Superior temporal gyrus (tissue), 1 donor: Measurements from ENCODE around the gene CENPF.
A peak's percentile ranks its signal among the peaks of the same experiment; 100 is the strongest.

Source experiments
- DNase-seq: peaks from one replicate; pipeline ENCODE4 v3.0.0-alpha.2; 2016; ENCODE audit errors: extremely low spot score

Gene CENPF

DNA sequence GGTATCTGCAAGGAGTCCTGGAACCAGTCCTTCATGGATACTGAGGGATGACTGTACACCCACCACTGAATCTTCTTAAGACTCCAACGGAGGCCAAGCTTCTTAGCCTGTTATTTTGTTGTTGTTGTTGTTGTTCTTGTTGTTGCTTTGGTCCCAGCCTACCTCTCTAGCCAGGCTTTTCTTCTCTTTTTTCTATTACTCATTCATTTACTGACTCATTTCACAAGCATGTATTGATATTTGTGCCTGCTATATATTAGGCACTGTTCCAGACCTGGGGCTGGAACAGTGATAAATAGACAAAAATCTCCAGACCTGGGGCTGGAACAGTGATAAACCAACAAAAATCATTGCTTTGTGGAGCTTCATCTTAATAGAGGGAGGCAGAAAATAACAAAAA is 20.4 kb downstream of the CENPF start:
- no peak for DNase-seq

DNA sequence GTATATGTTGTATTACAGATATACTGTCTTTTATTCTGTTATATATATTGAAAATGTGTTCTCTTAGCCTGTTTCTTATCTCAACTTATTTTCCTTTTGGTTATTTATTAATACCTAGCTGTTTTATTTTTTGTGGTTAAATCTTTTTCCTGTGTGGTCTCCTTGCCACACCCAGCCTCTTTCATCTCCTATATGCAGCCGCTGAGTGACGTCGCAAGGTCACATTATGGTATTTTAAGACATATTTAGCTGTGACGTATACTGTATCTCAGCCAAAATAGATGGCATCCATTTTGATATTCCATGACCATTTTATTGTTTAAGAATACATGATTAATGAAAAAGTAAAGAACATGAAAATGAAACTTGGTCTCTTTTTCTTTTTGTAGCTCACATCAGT is 29.1 kb downstream of the CENPF start:
- DNase-seq: no peak

DNA sequence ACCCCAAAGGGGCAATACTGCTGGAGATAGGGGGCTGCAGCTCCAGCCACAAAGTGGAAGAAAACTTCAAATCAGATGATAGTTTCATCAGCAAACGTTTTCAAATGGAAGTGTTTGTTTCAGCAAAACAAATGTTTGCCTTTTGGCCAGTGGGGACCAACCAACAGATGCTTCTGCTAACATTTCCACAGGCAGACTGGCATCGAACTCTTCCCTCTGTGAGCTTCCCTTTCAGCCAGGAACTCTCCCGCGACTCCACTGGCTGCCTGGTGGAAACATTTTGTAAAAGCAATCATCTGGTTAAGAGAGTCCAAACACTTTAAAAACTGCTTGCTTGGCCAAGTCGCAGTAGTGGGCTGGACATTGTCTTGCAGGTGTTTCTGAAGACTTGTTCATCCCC is 30.7 kb downstream of the CENPF start:
- DNase-seq: no peak

DNA sequence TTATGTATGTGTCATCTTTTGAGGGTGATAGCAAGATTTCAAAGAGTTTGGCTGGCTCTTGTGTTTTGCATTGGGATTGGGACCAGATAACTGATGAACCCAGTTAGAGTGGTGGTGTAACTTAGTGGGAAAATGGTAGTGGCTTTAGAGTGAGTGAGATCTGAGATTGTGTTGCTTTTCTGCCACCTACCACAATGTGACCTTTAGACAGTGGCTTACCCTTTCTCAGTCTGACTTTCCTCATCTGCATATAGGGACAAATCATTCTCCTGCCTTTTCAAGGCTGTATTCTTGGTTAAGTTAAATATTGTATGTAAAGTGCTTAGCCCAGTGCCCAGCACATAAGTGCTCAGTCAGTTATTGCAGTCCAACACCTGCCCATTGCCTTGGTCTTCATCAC is 31.3 kb downstream of the CENPF start:
- no peak for DNase-seq

DNA sequence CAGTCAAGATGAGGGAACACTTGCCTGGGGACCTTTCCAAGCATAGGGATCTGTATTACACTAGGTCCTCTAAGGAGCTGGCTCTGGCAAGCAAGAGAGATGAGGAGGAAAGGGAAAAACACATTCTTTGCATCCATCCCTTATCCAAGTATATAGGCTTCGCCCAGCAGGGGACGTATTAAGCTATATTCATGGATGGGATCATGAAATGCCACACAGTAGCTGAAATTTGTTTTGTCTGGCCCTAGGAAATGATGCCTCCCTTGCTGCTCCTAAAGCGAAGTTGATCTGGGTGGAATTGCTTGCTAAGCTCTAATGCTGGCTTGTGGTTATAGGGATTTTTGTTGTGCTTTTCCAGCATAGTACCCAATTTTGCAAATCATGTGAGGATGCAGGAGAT is 32.1 kb downstream of the CENPF start:
- DNase-seq: no peak

DNA sequence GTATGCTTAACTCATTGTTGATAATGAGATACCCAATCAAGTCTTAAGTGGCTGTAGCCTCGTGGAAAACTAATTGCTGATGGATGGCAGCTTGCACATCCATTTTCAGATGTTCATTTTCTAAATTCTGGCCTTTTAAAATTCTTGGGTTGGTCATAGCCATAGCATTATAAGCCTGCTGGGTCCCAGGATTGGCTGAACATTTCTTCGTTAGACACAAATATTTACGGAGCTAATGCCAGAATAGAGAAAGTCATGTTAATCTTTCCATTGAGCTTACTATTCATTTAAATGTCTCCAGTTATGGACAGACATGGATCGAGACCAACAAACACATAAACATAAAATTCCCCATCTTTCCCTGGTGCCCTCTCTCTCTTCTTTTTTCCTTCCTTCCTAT is 32.5 kb downstream of the CENPF start:
- DNase-seq: no peak

DNA sequence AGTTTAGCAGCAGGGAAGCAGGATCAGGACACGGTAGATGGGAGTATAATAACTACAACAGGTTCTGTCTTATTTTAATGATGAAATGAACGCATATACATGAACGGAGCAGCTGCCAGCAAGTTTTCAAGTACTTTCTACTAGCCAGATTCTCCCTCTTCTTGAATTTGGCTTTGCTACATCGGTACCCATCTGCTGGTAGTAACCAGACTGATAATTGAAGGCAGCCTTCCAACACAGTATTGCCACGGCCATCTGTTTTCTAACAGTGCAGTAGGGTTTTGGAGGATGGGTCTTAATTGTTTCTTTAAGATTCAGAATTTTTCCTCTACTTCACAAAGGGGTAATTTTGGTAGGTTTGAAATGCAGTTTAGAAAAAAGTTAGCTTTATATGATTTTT is 33.4 kb downstream of the CENPF start:
- DNase-seq: peak; percentile 25

DNA sequence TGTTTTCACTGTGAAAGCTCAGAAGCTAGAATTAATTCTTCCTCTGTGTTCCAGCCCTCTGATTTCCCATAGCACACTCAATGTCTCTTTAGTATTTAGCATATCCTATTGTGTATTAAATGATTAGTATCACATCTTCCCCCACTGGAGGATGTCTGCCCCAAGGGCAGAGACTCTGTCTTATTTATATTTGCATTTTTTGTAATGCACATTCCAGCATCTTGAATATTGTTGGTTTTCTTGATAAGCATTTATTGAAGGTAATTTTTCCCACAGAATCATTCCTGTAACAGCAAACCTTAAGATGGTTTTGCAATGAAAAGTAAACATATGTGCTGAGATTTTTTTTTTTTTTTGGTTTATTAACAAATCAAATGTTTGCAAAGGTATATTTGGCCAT is 34.1 kb downstream of the CENPF start:
- DNase-seq: no peak

DNA sequence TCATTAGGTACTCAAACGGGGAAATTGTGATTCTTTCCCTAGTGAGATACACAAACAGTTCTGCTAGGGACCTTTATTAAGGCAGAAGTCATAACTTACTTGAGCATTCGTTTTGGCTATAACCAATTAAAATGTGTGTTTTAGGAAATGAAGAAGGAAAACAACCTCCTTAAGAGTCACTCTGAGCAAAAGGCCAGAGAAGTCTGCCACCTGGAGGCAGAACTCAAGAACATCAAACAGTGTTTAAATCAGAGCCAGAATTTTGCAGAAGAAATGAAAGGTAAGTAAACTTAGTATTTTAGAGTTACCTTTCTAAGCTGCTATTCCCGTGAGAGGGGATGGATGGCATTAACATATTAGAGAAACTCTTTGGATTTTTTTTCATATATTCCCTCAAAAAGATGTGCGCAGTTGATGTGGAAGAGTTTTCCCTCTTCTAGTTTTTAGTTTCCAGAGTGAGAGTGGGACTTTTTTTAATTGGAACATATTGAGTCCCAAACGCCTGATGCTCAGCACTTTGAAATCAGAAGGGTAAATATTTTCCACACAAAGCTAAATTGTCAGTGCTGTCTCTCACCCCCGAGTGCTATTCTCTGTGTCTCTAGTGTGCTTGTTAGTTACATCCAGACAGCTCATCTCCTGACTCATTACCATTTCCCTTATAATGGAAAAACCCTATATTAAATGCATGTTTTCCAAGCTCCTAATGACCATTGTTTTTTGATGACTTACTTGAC is 34.9 kb downstream of the CENPF start:
- DNase-seq: peak; percentile 75

DNA sequence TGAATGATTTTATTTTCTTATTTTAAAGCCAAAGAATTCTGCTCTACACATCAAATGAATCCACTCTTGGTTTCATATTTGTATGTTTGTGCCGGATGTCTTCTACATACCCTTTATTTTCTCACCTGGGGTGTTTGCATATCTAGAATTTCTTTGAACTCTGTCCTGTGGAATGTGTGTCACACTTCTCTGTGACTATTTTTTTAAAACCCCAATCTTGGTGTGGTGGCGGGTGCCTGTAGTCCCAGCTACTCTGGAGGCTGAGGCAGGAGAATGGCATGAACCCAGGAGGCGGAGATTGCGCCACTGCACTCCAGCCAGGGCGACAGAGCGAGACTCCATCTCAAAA is 35.4 kb downstream of the CENPF start:
- no peak for DNase-seq

DNA sequence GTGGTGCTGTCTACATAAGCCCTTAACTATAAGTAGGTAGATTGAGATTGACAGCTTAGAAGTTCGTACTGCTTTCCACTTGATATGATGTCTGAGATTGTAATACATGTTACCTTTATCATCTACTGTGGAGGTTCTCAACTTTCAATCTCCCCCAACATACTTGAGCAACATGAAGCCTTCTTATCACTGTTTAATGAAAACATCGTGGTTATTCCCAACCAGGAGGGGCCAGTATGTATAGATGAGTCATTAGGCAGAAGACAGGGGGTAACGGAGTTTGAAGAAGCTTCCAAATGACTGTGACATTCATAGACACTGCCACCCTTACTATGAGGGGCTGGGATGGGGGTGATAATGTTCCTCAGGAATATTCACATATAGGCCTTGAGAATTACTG is 36.0 kb downstream of the CENPF start:
- DNase-seq: no peak

DNA sequence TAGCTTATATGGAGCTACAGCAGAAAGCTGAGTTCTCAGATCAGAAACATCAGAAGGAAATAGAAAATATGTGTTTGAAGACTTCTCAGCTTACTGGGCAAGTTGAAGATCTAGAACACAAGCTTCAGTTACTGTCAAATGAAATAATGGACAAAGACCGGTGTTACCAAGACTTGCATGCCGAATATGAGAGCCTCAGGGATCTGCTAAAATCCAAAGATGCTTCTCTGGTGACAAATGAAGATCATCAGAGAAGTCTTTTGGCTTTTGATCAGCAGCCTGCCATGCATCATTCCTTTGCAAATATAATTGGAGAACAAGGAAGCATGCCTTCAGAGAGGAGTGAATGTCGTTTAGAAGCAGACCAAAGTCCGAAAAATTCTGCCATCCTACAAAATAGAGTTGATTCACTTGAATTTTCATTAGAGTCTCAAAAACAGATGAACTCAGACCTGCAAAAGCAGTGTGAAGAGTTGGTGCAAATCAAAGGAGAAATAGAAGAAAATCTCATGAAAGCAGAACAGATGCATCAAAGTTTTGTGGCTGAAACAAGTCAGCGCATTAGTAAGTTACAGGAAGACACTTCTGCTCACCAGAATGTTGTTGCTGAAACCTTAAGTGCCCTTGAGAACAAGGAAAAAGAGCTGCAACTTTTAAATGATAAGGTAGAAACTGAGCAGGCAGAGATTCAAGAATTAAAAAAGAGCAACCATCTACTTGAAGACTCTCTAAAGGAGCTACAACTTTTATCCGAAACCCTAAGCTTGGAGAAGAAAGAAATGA is 37.6 kb downstream of the CENPF start:
- no peak for DNase-seq

DNA sequence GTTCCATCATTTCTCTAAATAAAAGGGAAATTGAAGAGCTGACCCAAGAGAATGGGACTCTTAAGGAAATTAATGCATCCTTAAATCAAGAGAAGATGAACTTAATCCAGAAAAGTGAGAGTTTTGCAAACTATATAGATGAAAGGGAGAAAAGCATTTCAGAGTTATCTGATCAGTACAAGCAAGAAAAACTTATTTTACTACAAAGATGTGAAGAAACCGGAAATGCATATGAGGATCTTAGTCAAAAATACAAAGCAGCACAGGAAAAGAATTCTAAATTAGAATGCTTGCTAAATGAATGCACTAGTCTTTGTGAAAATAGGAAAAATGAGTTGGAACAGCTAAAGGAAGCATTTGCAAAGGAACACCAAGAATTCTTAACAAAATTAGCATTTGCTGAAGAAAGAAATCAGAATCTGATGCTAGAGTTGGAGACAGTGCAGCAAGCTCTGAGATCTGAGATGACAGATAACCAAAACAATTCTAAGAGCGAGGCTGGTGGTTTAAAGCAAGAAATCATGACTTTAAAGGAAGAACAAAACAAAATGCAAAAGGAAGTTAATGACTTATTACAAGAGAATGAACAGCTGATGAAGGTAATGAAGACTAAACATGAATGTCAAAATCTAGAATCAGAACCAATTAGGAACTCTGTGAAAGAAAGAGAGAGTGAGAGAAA is 38.4 kb downstream of the CENPF start:
- DNase-seq: no peak

DNA sequence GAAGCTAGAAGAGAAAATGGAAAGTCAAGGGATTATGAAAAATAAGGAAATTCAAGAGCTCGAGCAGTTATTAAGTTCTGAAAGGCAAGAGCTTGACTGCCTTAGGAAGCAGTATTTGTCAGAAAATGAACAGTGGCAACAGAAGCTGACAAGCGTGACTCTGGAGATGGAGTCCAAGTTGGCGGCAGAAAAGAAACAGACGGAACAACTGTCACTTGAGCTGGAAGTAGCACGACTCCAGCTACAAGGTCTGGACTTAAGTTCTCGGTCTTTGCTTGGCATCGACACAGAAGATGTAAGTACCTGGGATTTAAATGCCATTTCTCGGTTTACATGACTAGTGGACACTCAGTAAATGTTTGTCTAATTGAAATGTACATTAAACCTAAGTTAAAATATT is 40.0 kb downstream of the CENPF start:
- no peak for DNase-seq

DNA sequence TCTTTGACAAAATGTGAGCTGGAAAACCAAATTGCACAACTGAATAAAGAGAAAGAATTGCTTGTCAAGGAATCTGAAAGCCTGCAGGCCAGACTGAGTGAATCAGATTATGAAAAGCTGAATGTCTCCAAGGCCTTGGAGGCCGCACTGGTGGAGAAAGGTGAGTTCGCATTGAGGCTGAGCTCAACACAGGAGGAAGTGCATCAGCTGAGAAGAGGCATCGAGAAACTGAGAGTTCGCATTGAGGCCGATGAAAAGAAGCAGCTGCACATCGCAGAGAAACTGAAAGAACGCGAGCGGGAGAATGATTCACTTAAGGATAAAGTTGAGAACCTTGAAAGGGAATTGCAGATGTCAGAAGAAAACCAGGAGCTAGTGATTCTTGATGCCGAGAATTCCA is 42.7 kb downstream of the CENPF start:
- no peak for DNase-seq

DNA sequence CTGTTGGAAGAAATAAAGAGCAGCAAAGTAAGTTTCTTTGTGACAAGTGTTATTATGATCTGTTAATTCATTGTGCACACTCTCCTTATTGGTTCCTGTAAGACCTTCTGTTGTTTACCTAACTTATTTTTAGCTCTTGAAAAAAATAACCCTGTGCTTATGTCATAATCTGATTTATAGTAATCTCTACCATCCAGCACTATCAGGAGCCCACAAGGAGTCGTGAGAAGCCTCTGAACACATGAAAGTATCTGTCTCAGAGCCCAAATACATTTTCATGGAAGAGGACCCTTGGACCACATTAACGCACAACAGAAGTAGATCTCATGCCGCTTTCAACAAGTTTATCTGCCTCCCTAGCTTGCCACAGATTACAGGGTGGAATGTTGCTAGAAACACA is 45.8 kb downstream of the CENPF start:
- no peak for DNase-seq

DNA sequence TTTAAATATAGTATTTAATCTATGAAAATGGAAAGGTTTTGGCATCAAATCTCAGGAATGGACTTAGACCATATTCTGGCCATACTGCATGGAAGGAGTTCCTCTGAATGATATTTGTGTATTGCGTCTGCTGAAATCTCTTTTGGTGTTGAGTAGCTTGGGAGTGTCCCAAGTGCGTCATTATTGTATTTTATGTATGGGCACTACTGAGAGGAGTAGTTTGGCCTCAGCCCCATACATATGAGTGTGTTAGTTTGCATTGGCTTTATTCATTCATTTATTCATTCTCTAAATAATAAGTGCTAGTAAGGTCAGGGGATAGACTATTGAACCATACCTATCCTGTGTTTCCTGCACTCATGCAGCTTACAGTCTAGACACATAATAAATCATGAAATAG is 46.6 kb downstream of the CENPF start:
- DNase-seq: no peak

DNA sequence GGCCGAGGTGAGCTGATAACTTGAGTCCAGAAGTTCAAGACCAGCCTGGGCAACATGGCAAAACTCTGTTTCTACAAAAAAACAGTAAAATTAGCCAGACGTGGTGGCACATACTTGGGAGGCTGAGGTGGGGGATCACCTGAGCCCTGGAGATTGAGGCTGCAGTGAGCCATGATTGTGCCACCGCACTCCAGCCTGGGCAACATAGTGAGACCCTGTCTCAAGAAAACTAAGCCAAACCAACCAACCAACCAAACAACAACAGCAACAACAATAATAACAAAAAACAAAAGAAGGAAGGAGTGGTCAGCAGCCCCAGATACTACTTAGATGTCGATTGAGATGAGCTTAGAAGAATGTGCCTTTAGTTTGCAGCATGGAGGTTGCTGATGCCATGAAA is 47.7 kb downstream of the CENPF start:
- no peak for DNase-seq

DNA sequence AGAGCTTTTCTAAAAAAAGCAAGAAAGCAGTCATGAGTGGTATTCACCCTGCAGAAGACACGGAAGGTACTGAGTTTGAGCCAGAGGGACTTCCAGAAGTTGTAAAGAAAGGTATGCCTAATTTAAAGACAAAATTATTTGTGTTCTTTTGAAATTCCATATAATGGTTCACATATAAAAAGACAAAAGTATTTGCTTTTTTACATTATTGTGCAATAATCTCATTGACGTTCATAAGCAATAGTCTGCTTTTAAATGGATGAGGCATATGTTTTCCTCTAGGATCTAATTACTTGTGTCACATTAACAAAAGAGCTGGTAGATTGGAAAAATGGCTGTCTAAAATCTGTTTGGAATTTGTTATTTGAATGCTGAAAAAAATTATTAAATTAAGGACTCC is 54.3 kb downstream of the CENPF start:
- no peak for DNase-seq

DNA sequence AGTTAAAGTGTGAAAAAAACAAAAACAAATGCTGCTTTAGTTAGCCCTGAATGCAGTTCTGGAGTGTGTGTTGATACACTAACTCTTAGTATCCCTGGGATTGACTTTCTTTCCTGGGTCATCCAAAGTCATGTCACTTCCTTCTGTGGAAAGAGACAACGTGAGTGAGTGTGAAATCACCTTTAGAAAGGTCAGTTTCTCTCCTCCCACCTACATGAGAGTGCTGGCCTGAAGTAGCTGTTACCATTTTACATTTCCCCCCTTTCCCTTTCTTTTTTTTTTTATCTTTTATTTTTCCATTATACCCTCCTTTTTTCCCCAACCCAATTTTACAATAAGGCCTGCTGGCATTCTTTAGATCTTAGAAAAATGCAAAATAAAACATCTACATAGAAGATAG is 55.2 kb downstream of the CENPF start:
- no peak for DNase-seq

DNA sequence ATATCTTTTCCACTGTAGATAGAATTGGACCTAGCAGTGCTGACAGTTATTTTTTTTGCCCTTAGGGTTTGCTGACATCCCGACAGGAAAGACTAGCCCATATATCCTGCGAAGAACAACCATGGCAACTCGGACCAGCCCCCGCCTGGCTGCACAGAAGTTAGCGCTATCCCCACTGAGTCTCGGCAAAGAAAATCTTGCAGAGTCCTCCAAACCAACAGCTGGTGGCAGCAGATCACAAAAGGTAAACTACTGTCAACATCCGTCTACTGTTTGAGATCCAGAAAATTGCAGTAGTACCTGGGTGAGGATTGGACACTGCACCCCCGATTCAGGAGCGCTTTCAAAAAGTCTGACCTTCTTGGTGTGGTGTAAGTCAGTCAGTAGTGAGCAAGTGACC is 55.8 kb downstream of the CENPF start:
- peak; percentile 45 for DNase-seq

DNA sequence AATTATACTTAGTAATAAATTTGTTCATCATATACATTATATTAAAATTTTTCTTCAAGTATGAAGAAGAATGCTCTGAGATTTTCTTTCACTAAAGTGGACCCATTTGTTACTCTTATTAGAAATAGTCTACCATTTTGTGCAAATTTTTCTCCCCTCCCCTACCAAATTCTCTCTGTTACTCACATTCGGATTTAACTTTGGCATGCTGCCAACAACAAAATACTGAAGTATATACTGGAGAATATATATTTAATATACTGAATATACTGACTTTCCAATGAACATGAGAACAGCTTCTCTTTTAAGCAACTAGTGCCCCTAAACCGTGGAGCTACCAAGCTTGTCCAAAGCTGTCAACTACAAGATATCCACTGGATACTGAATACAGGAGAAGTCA is 57.2 kb downstream of the CENPF start:
- DNase-seq: no peak

DNA sequence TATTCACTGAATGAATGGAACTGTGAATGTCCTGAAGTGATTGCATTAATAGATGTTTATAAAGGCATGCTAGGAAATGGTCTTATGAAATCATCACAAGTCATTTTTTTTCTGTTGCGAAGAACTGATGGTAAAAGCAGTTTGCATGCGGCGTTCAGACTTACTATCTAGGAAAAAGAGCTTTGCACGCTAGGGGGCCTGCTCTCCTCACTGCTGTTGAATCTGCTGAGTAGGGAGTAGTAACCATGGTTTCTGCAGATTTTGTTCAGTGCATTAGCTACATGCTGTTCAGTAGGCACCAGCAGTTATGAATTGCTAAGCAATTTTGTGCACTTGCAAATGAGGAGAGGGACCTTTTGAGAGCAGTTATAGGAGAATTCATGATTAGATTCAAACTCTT is 57.9 kb downstream of the CENPF start:
- peak; percentile 90 for DNase-seq
